Spleen (tissue), 7 donors: ENCODE measurements around the gene RNASEH1.

Experiments
- CTCF ChIP-seq, 11 experiments: fragments of 200-600 bp in 7 of 11; fragments of 450-650 bp in 4 of 11; sonication (generic) in 4 of 11; IDR thresholded peaks in 8 of 11; conservative IDR thresholded peaks in 3 of 11; 1 replicate in 7 of 11; 2 replicates in 4 of 11; pipeline versions ENCODE4 v1.4.0 to v1.8.0; 2016 to 2021; ENCODE audit warnings: antibody characterized with exemption in 11 of 11, inconsistent platforms in 4 of 11, mild to moderate bottlenecking in 1 of 11
- POLR2A ChIP-seq, 3 donors: fragments of 450-650 bp; IDR thresholded peaks; one replicate each; pipeline ENCODE4 v1.5.1; 2017; ENCODE audit warnings: antibody characterized with exemption in 3 of 3, mild to moderate bottlenecking in 1 of 3
- POLR2AphosphoS5 ChIP-seq, 3 donors: sonication (generic); formaldehyde crosslinking; IDR thresholded peaks; one replicate each; pipeline ENCODE4 v1.5.1; 2017; ENCODE audit warnings: antibody characterized with exemption in 3 of 3
- donor health status: DM: no; HTN: no; CAD: no; lungs with moderate emphysema.
- donor health status: DM: no; HTN: no; CAD: no.
- donor health status: DM: no; HTN: no; CAD: no.

GRCh38 chr2:3534251-3534814, 23.8 kb downstream of the RNASEH1 start:
- TF ChIP-seq POLR2A (IDR thresholded peaks at IDR 0.05) (no peak), CTCF (IDR thresholded peaks at IDR 0.05 in 8 of 11, conservative IDR thresholded peaks at IDR 0.05 in 3 of 11) (no peak), POLR2AphosphoS5 (IDR thresholded peaks at IDR 0.05) (no peak)
